OCI-LY7 (cell line): ENCODE data around the gene ZNF729.

Source experiments
- EZH2phosphoT487 ChIP-seq: fragments of 200-600 bp; sonication (generic); IDR thresholded peaks from 2 replicates; pipeline ENCODE4 v1.6.1; 2018; ENCODE audit warnings: low read depth, borderline replicate concordance, mild to moderate bottlenecking, mixed run types, antibody characterized with exemption, low read length, moderate library complexity, mixed read lengths
- TF ChIP-seq, protein P1 (sequence below): fragments of 200-600 bp; sonication (generic); conservative IDR thresholded peaks from 2 replicates; pipeline ENCODE4 v1.5.1; 2014; ENCODE audit warnings: mild to moderate bottlenecking, antibody characterized with exemption, low read length, moderate library complexity, mixed read lengths

DNA sequence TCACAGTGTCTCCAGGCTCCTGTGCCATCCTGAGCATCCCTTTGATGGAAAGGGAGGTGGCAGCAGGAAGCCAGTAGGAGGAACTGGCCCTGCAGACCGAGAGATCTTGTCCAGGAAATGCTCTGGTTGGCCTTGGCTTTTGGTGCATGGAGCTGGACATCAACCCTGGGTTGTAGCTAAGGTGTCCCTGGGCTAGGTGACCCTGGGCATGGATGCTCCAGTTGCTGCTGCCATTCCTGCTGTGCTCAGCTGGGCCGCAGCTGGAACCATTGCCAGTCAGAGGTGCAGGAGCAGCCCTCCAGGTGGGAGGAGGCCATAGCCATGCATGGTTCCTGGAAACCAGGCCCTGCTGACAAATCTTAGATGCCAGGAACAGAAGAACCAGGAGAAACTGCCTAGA lies 68.4 kb downstream of the ZNF729 start:
- TF ChIP-seq, protein P1, sequence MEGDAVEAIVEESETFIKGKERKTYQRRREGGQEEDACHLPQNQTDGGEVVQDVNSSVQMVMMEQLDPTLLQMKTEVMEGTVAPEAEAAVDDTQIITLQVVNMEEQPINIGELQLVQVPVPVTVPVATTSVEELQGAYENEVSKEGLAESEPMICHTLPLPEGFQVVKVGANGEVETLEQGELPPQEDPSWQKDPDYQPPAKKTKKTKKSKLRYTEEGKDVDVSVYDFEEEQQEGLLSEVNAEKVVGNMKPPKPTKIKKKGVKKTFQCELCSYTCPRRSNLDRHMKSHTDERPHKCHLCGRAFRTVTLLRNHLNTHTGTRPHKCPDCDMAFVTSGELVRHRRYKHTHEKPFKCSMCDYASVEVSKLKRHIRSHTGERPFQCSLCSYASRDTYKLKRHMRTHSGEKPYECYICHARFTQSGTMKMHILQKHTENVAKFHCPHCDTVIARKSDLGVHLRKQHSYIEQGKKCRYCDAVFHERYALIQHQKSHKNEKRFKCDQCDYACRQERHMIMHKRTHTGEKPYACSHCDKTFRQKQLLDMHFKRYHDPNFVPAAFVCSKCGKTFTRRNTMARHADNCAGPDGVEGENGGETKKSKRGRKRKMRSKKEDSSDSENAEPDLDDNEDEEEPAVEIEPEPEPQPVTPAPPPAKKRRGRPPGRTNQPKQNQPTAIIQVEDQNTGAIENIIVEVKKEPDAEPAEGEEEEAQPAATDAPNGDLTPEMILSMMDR, result no peak
- no peak for TF ChIP-seq EZH2phosphoT487
